HepG2 (cell line): ENCODE results near the gene SDR42E2. TPM values are rescaled to one million over a fixed set of nuclear protein-coding genes. Genes with fewer than 3 reads are reported as not detected.
A peak's percentile ranks its signal among the peaks of the same experiment; 100 is the strongest.

Experiments used
- ATAD3A ChIP-seq: sonication (generic); formaldehyde crosslinking; IDR thresholded peaks from 2 replicates; pipeline ENCODE4 v1.4.0; 2020; ENCODE audit warnings: missing genetic modification reagents
- CEBPG ChIP-seq: IDR thresholded peaks from 2 replicates; pipeline ENCODE4 v1.6.1; 2016
- DRAP1 ChIP-seq: IDR thresholded peaks from 2 replicates; pipeline ENCODE4 v1.6.1; 2016; ENCODE audit warnings: missing genetic modification reagents, missing compliant biosample characterization
- EED ChIP-seq: sonication (generic); formaldehyde crosslinking; IDR thresholded peaks from 2 replicates; pipeline ENCODE4 v1.5.0; 2020; ENCODE audit warnings: mild to moderate bottlenecking, missing genetic modification reagents
- KDM3A ChIP-seq: IDR thresholded peaks from 2 replicates; pipeline ENCODE4 v1.6.1; 2018; ENCODE audit warnings: low read depth, missing compliant biosample characterization
- LRRFIP1 ChIP-seq: sonication (generic); formaldehyde crosslinking; conservative IDR thresholded peaks from 2 replicates; pipeline ENCODE4 v1.4.0; 2020; ENCODE audit warnings: missing genetic modification reagents
- MAZ ChIP-seq, 2 experiments: sonication (generic) in 1 of 2; formaldehyde crosslinking in 1 of 2; IDR thresholded peaks; 2 replicates each; pipeline versions ENCODE4 v1.5.0 to v1.6.1; 2012 to 2020; ENCODE audit warnings: low read depth in 2 of 2, mild to moderate bottlenecking in 2 of 2, borderline replicate concordance in 1 of 2, improper control_type of control experiment in 1 of 2, low read length in 1 of 2, missing genetic modification reagents in 1 of 2, moderate library complexity in 1 of 2
- MLX ChIP-seq: IDR thresholded peaks from 2 replicates; pipeline ENCODE4 v1.6.1; 2016
- MTERF4 ChIP-seq: sonication (generic); formaldehyde crosslinking; IDR thresholded peaks from 2 replicates; pipeline ENCODE4 v1.8.0; 2023; ENCODE audit warnings: mild to moderate bottlenecking, missing genetic modification reagents
- NCOA2 ChIP-seq: sonication (generic); formaldehyde crosslinking; IDR thresholded peaks from 2 replicates; pipeline ENCODE4 v1.8.0; 2022; ENCODE audit warnings: inconsistent platforms
- NR2F6 ChIP-seq, 2 experiments: IDR thresholded peaks; 2 replicates each; pipeline ENCODE4 v1.6.1; 2016; ENCODE audit warnings: antibody characterized with exemption in 1 of 2, mild to moderate bottlenecking in 1 of 2
- SSRP1 ChIP-seq: IDR thresholded peaks from 2 replicates; pipeline ENCODE4 v1.6.1; 2016; ENCODE audit warnings: control low read depth
- YY1 ChIP-seq: IDR thresholded peaks from 2 replicates; pipeline ENCODE4 v1.6.1; 2011; ENCODE audit warnings: low read length, low read depth, moderate library complexity, mild to moderate bottlenecking; ENCODE audit not compliant: insufficient read depth, insufficient replicate concordance
- ZBTB4 ChIP-seq: sonication (generic); formaldehyde crosslinking; IDR thresholded peaks from 2 replicates; pipeline ENCODE4 v1.4.0; 2020; ENCODE audit warnings: missing genetic modification reagents, mild to moderate bottlenecking, borderline replicate concordance
- ZC3H4 ChIP-seq: sonication (generic); formaldehyde crosslinking; IDR thresholded peaks from 2 replicates; pipeline ENCODE4 v1.4.0; 2020; ENCODE audit warnings: missing genetic modification reagents, borderline replicate concordance
- ZFP36 ChIP-seq: fragments of 150-350 bp; IDR thresholded peaks from 2 replicates; pipeline ENCODE4 v1.6.1; 2018; ENCODE audit warnings: borderline replicate concordance, low read length, low read depth; ENCODE audit not compliant: partially characterized antibody
- ZNF207 ChIP-seq: fragments of 450-650 bp; IDR thresholded peaks from 2 replicates; pipeline ENCODE4 v1.6.1; 2016; ENCODE audit warnings: antibody characterized with exemption, borderline replicate concordance
- ZNF274 ChIP-seq: sonication (generic); formaldehyde crosslinking; IDR thresholded peaks from 2 replicates; pipeline ENCODE4 v1.5.1; 2020; ENCODE audit warnings: mild to moderate bottlenecking, missing genetic modification reagents
- ZNF576 ChIP-seq: sonication (generic); formaldehyde crosslinking; IDR thresholded peaks from 2 replicates; pipeline ENCODE4 v1.4.0; 2020; ENCODE audit warnings: mild to moderate bottlenecking, missing genetic modification reagents
- ZNF737 ChIP-seq: sonication (generic); formaldehyde crosslinking; IDR thresholded peaks from 2 replicates; pipeline ENCODE4 v1.5.0; 2020; ENCODE audit warnings: missing genetic modification reagents, mild to moderate bottlenecking, borderline replicate concordance
- ZNF782 ChIP-seq: sonication (generic); formaldehyde crosslinking; IDR thresholded peaks from 2 replicates; pipeline ENCODE4 v1.4.0; 2020; ENCODE audit warnings: missing genetic modification reagents, mild to moderate bottlenecking, borderline replicate concordance
- polyA plus RNA-seq, 8 experiments: library from polyadenylated mRNA; depleted of rRNA in 3 of 8; stranded (reverse) in 7 of 8; unstranded in 1 of 8; fragments of >200 nt; fragmentation: Illumina TruSeq in 4 of 8; extraction: Trizol in 4 of 8; gene quantifications; 2 replicates each; pipeline versions ENCODE4 v1.2.1 to v1.2.3, GENCODE V29; 2011 to 2016; ENCODE audit warnings: low read depth in 4 of 8, missing spikeins in 1 of 8, mixed read lengths in 1 of 8; ENCODE audit not compliant: insufficient read depth in 1 of 8
- total RNA-seq, 5 experiments: library from RNA; depleted of rRNA; stranded (reverse); fragments of >200 nt; fragmentation: Illumina TruSeq; extraction: Trizol; gene quantifications; 2 replicates each; pipeline ENCODE4 v1.2.3, GENCODE V29; 2016; ENCODE audit warnings: low read depth in 1 of 5

The SDR42E2 gene
- total and polyA plus RNA-seq, 2 of the 13 experiments (the other 11 are each of a cell fraction or from before 2014, with no cell fraction given), result 0.05 to 0.11 TPM

- 0 out of 2 replicates have a peak, but pooled peaks have one; percentile 30 for TF ChIP-seq ZNF576 (CRISPR knock-in tag)
- no peak for TF ChIP-seq NR2F6 (IDR thresholded peaks at IDR 0.05)
- TF ChIP-seq NR2F6 (CRISPR knock-in tag; IDR thresholded peaks at IDR 0.05), result peak; percentile 66
- peak; percentile 28 for TF ChIP-seq ZFP36
- TF ChIP-seq LRRFIP1 (CRISPR knock-in tag), result no peak
- peak; percentile 91 for TF ChIP-seq ZNF782 (CRISPR knock-in tag)
- TF ChIP-seq MTERF4, result peak; percentile 98
- TF ChIP-seq ZBTB4 (CRISPR knock-in tag), result peak; percentile 95
- TF ChIP-seq NCOA2 (CRISPR knock-in tag), result no peak; the same call in 1 of the 2 replicates
- peak; percentile 87 for TF ChIP-seq DRAP1 (CRISPR knock-in tag)
- TF ChIP-seq CEBPG (CRISPR knock-in tag), result peak; percentile 38; the same call in 1 of the 2 replicates
- 0 out of 2 replicates have a peak, but pooled peaks have one; percentile 65 for TF ChIP-seq ATAD3A
- TF ChIP-seq ZNF737 (CRISPR knock-in tag), result no peak
- no peak for TF ChIP-seq SSRP1 (CRISPR knock-in tag)
- peak; percentile 90 for TF ChIP-seq ZNF274 (CRISPR knock-in tag)
- TF ChIP-seq YY1, result peak; percentile 74
- no peak; the same call in 1 of the 2 replicates for TF ChIP-seq MAZ (IDR thresholded peaks at IDR 0.05; ENCODE audit: borderline replicate concordance, low read depth, low read length)
- peak; percentile 78 for TF ChIP-seq MAZ (CRISPR knock-in tag; IDR thresholded peaks at IDR 0.05; ENCODE audit: low read depth)
- peak; percentile 67; the same call in 1 of the 2 replicates for TF ChIP-seq EED (CRISPR knock-in tag)
- peak; percentile 80; the same call in 1 of the 2 replicates for TF ChIP-seq KDM3A (CRISPR knock-in tag)
- no peak for TF ChIP-seq ZC3H4
- no peak; the same call in 1 of the 2 replicates for TF ChIP-seq MLX (CRISPR knock-in tag)
- TF ChIP-seq ZNF207, result no peak
Measured at GRCh38 chr16:22190081-22190775, 27.9 kb downstream of the SDR42E2 start (continued).
